Limb (tissue), 2 donors: ENCODE data around the gene PCDHGA10.
"Not testable (repeated sequence)": the region's sequence is repeated elsewhere in the genome, so short reads cannot be mapped to it uniquely, and the experiment has no call there.

Source experiments
- DNase-seq, 2 donors: peaks; one replicate each; pipeline ENCODE4 v3.0.0-alpha.2; 2016; ENCODE audit errors: extremely low spot score in 2 of 2

PCDHGA10 gene

GRCh38 chr5:141420855-141421488 lies 8.2 kb downstream of the PCDHGA10 start, which contains the start of gene PCDHGA11:
TSS of gene PCDHGA11 (plus strand) at chr5:141421051. CDS start at chr5:141421228, 177 bp downstream.
- DNase-seq: no peak

GRCh38 chr5:141421489-141421855 lies 8.7 kb downstream of the PCDHGA10 start:
- DNase-seq: no peak

GRCh38 chr5:141422742-141423291 lies 10.0 kb downstream of the PCDHGA10 start:
- no peak for DNase-seq

GRCh38 chr5:141427783-141428426 lies 15.1 kb downstream of the PCDHGA10 start:
- DNase-seq: no peak

GRCh38 chr5:141430332-141431113 lies 17.7 kb downstream of the PCDHGA10 start, which contains the start of gene PCDHGA12:
TSS of gene PCDHGA12 (plus strand) at chr5:141430507. CDS start at chr5:141430760, 253 bp downstream.
- no peak for DNase-seq

- no peak for DNase-seq
These were observed 18.5 kb downstream of the PCDHGA10 start for GRCh38 chr5:141431286-141431685.

- DNase-seq: not testable (repeated sequence)
These were observed 19.5 kb downstream of the PCDHGA10 start for GRCh38 chr5:141432308-141432707.

GRCh38 chr5:141432726-141433125 lies 19.9 kb downstream of the PCDHGA10 start:
- DNase-seq: not testable (repeated sequence)

- DNase-seq: no peak
These were observed 21.2 kb downstream of the PCDHGA10 start for GRCh38 chr5:141434006-141434405.

GRCh38 chr5:141437221-141437620 lies 24.4 kb downstream of the PCDHGA10 start:
- no peak for DNase-seq

- no peak for DNase-seq
These were observed 26.8 kb downstream of the PCDHGA10 start for GRCh38 chr5:141439411-141440141.

GRCh38 chr5:141440341-141440740 lies 27.6 kb downstream of the PCDHGA10 start:
- no peak for DNase-seq

- DNase-seq: no peak
These were observed 28.9 kb downstream of the PCDHGA10 start for GRCh38 chr5:141441571-141442170.

GRCh38 chr5:141465351-141465750 lies 52.6 kb downstream of the PCDHGA10 start:
- DNase-seq: no peak
